ENCODE measurements around the gene RNF17.

Gene RNF17

GRCh38 chr13:24860770-24861169 lies 96.8 kb downstream of the RNF17 start:
- no peak for DNase-seq

GRCh38 chr13:24861617-24862362 lies 97.8 kb downstream of the RNF17 start:
- DNase-seq, result no peak

GRCh38 chr13:24863748-24864540 lies 100.0 kb downstream of the RNF17 start:
- no peak for DNase-seq

- no peak for DNase-seq
Observed at GRCh38 chr13:24864579-24864978, 100.6 kb downstream of the RNF17 start.

GRCh38 chr13:24865163-24865953 lies 101.4 kb downstream of the RNF17 start:
- DNase-seq, result no peak

- no peak for DNase-seq
Observed at GRCh38 chr13:24866488-24866887, 102.5 kb downstream of the RNF17 start.

- no peak for DNase-seq
Observed at GRCh38 chr13:24868874-24869273, 104.9 kb downstream of the RNF17 start.

- no peak for DNase-seq
Observed at GRCh38 chr13:24870380-24870760, 106.4 kb downstream of the RNF17 start.

GRCh38 chr13:24875566-24875965 lies 111.6 kb downstream of the RNF17 start:
- DNase-seq, result no peak

GRCh38 chr13:24877531-24877930 lies 113.6 kb downstream of the RNF17 start:
- no peak for DNase-seq

- no peak for DNase-seq
Observed at GRCh38 chr13:24878340-24878739, 114.4 kb downstream of the RNF17 start.

- no peak for DNase-seq
Observed at GRCh38 chr13:24882665-24883064, 118.7 kb downstream of the RNF17 start.

- DNase-seq, result no peak
Observed at GRCh38 chr13:24887759-24888158, 123.8 kb downstream of the RNF17 start.

GRCh38 chr13:24888291-24888931 lies 124.4 kb downstream of the RNF17 start:
- no peak for DNase-seq

GRCh38 chr13:24890256-24890655 lies 126.3 kb downstream of the RNF17 start:
- no peak for DNase-seq

- no peak for DNase-seq
Observed at GRCh38 chr13:24891476-24892108, 127.6 kb downstream of the RNF17 start.

- no peak for DNase-seq
Observed at GRCh38 chr13:24892829-24893228, 128.9 kb downstream of the RNF17 start.

- no peak for DNase-seq
Observed at GRCh38 chr13:24893863-24894262, 129.9 kb downstream of the RNF17 start.

- no peak for DNase-seq
Observed at GRCh38 chr13:24894277-24894971, 130.5 kb downstream of the RNF17 start.

GRCh38 chr13:24894972-24895300 lies 131.0 kb downstream of the RNF17 start:
- DNase-seq, result no peak

- no peak for DNase-seq
Observed at GRCh38 chr13:24896061-24896460, 132.1 kb downstream of the RNF17 start.

- DNase-seq, result no peak
Observed at GRCh38 chr13:24897293-24897692, 133.3 kb downstream of the RNF17 start.
